HL-60/S4 (cell line): ENCODE measurements around the gene UBXN1.

Experiments
- in situ Hi-C: fragments of 300-500 bp; cut with MboI; formaldehyde crosslinking; loops from 2 replicates; pipeline ENCODE4 v1.14.3; 2022; ENCODE audit warnings: low sequenced_read_pairs

UBXN1 gene

GRCh38 chr11:62678770-62679696 is at the start of gene UBXN1:
Gene UBXN1 (minus strand): TSS chr11:62679073. CDS start chr11:62678923, 150 bp downstream.
- in situ Hi-C loops, result no loop called here

- in situ Hi-C loops, result no loop called here
Measured at GRCh38 chr11:62728171-62728988, 49.5 kb upstream of the UBXN1 start, which contains the start of gene TTC9C. Gene TTC9C (plus strand): TSS chr11:62728486. CDS start chr11:62728849, 363 bp downstream.

GRCh38 chr11:62727872-62728170 is 48.9 kb upstream of the UBXN1 start:
- in situ Hi-C loops, result no loop called here

- in situ Hi-C loops, result no loop called here
Measured at GRCh38 chr11:62727165-62727871, 48.4 kb upstream of the UBXN1 start, which contains the start of gene HNRNPUL2. Gene HNRNPUL2 (minus strand): TSS chr11:62727457. CDS start chr11:62727156, 301 bp downstream.

- in situ Hi-C loops, result no loop called here
Measured at GRCh38 chr11:62726915-62727164, 48.0 kb upstream of the UBXN1 start.

- in situ Hi-C loops, result no loop called here
Measured at GRCh38 chr11:62726156-62726914, 47.5 kb upstream of the UBXN1 start.

GRCh38 chr11:62725646-62726045 is 46.8 kb upstream of the UBXN1 start:
- in situ Hi-C loops, result no loop called here

- in situ Hi-C loops, result no loop called here
Measured at GRCh38 chr11:62724171-62724570, 45.3 kb upstream of the UBXN1 start.

GRCh38 chr11:62721994-62722393 is 43.1 kb upstream of the UBXN1 start:
- in situ Hi-C loops, result no loop called here

- in situ Hi-C loops, result no loop called here
Measured at GRCh38 chr11:62719302-62719978, 40.6 kb upstream of the UBXN1 start.

GRCh38 chr11:62716816-62717215 is 37.9 kb upstream of the UBXN1 start:
- in situ Hi-C loops, result no loop called here

GRCh38 chr11:62716206-62716605 is 37.3 kb upstream of the UBXN1 start:
- in situ Hi-C loops, result no loop called here

GRCh38 chr11:62715150-62716130 is 36.6 kb upstream of the UBXN1 start:
- in situ Hi-C loops, result no loop called here

GRCh38 chr11:62713343-62713742 is 34.5 kb upstream of the UBXN1 start:
- in situ Hi-C loops, result no loop called here

- in situ Hi-C loops, result no loop called here
Measured at GRCh38 chr11:62712861-62713260, 34.0 kb upstream of the UBXN1 start.

GRCh38 chr11:62712276-62712812 is 33.5 kb upstream of the UBXN1 start:
- in situ Hi-C loops, result no loop called here

- in situ Hi-C loops, result no loop called here
Measured at GRCh38 chr11:62710001-62710345, 31.1 kb upstream of the UBXN1 start.

GRCh38 chr11:62709247-62710000 is 30.6 kb upstream of the UBXN1 start:
- in situ Hi-C loops, result no loop called here
